ENCODE data around the gene UBE2G1.

The UBE2G1 gene, protein sequence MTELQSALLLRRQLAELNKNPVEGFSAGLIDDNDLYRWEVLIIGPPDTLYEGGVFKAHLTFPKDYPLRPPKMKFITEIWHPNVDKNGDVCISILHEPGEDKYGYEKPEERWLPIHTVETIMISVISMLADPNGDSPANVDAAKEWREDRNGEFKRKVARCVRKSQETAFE

DNA sequence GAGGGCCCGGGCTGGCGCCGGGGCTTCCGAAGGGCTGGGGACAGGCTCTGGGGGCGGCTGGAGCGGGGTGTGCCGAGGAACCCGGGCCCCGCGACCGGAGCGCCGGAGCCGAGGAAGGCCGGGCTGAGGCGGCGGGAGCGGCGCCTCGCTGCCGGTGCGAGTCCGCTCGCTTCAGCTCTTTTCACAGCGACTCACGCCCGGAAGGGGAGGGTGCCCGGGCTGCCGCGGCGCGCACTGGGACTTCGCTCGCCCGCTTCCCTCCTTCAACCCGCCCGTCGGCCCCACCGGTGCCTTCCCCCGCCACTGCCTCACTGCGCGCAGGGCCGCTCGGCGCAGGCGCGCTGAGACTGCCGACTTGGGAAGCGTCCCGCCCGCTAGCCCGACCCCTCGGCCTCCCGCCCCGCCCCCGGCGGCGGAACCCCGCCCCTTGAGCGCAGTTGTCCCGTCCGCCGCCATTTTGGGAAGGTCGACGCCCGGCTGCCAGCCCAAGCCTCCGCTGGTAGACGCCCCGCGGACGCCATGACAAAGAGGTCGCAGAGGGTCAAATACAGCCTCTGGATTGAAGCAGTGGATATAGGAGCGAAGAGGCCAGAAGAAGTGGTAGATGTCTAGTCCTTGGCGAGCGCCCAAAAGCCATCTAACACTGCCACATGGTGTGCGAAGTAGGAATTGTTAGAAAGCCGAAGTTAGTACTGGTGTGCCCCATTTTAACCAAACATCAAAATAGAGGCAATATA, at the start of gene UBE2G1:
TSS of gene UBE2G1 (minus strand) at position 349 of the 737 bp plus-strand sequence. CDS start 359 bp downstream, outside the sequence.
- peaks cover 3 to 6% of the 10 kb centered on the region in 2 donors for H3K36me3 ChIP-seq (ENCODE audit: control insufficient read depth in 1 of 2, insufficient read depth in 2 of 2, low read length in 2 of 2)
- peak within 1 kb of the TSS; percentile 70 to 81 for H3K4me3 ChIP-seq (ENCODE audit: low read depth in 1 of 2, low read length in 2 of 2)
- no peaks in the 10 kb centered on the region for H3K27me3 ChIP-seq (ENCODE audit: control insufficient read depth in 1 of 2, insufficient read depth in 2 of 2, low read length in 2 of 2)
- peak within 1 kb of the TSS; percentile 95 for H3K27ac ChIP-seq (ENCODE audit: low read depth, low read length)
- no peaks in the 10 kb centered on the region for H3K9me3 ChIP-seq (ENCODE audit: control insufficient read depth in 1 of 2, low read length in 2 of 2)
- H3K9ac ChIP-seq (ENCODE audit: low read depth in 1 of 2, low read length in 2 of 2): peak within 1 kb of the TSS; percentile 81 to 87
- peaks cover 6% of the 10 kb centered on the region in 2 donors for H3K4me1 ChIP-seq (ENCODE audit: control insufficient read depth in 1 of 2, insufficient read depth in 2 of 2, low read length in 2 of 2)

DNA sequence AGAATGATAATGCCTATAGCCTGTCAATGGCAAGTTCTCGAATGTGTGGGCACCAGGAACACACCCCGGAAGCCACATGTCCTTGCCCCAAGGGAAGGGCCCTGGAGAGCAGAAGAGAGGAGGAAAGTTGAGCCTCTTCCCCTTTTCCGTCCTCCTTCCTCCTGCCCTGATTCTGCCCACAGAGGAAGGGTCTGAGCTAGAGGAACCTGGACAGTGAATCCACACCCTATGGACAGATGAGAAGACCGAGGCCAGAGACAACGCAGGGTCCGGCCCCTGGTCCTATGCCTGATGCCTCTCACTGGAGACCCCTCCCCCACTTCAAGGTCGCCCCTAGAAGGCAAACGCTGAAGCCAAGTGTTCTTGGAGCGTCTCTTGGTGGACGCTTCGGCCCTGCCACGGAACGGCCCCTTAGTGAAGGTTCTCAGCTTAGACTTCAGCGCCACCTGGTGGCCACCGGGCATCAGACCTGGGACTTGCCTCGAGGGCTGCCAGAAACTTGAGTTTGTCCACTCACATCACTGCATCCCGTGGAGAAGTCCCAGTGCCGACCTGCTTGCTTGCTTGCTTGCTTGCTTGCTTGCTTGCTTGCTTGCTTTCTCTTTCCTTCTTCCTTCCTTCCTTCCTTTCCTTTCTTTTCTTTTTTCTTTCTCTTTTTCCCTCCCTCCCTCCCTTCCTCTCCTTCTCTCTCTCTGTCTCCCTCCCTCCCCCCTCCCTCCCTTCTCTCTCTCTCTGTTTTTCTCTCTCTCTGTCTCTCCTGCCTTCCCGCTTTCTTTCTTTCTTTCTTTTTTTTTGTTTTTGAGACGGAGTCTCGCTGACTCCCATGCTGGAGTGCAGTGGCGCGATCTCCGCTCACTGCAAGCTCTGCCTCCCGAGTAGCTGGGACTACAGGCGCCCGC, 46.7 kb upstream of the UBE2G1 start:
- peak overlapping the region in 1 of 2 donors; percentile 36 for H3K4me3 ChIP-seq (ENCODE audit: low read depth in 1 of 2, low read length in 2 of 2)
- no peaks in the 10 kb centered on the region for H3K27me3 ChIP-seq (ENCODE audit: control insufficient read depth in 1 of 2, insufficient read depth in 2 of 2, low read length in 2 of 2)
- H3K27ac ChIP-seq (ENCODE audit: low read depth, low read length): no peak overlapping the region
- H3K9ac ChIP-seq (ENCODE audit: low read depth in 1 of 2, low read length in 2 of 2): no peak overlapping the region
- peaks cover 0 to 6% of the 10 kb centered on the region in 2 donors for H3K4me1 ChIP-seq (ENCODE audit: control insufficient read depth in 1 of 2, insufficient read depth in 2 of 2, low read length in 2 of 2)
- no peaks in the 10 kb centered on the region for H3K9me3 ChIP-seq (ENCODE audit: control insufficient read depth in 1 of 2, low read length in 2 of 2)
- no peaks in the 10 kb centered on the region for H3K36me3 ChIP-seq (ENCODE audit: control insufficient read depth in 1 of 2, insufficient read depth in 2 of 2, low read length in 2 of 2)

GRCh38 chr17:4411201-4411600, 44.7 kb upstream of the UBE2G1 start:
- H3K36me3 ChIP-seq (ENCODE audit: control insufficient read depth in 1 of 2, insufficient read depth in 2 of 2, low read length in 2 of 2): no peaks in the 10 kb centered on the region
- no peak overlapping the region for H3K9ac ChIP-seq (ENCODE audit: low read depth in 1 of 2, low read length in 2 of 2)
- no peaks in the 10 kb centered on the region for H3K27me3 ChIP-seq (ENCODE audit: control insufficient read depth in 1 of 2, insufficient read depth in 2 of 2, low read length in 2 of 2)
- no peak overlapping the region for H3K27ac ChIP-seq (ENCODE audit: low read depth, low read length)
- H3K4me1 ChIP-seq (ENCODE audit: control insufficient read depth in 1 of 2, insufficient read depth in 2 of 2, low read length in 2 of 2): peaks cover 0 to 6% of the 10 kb centered on the region in 2 donors
- no peaks in the 10 kb centered on the region for H3K9me3 ChIP-seq (ENCODE audit: control insufficient read depth in 1 of 2, low read length in 2 of 2)
- no peak overlapping the region for H3K4me3 ChIP-seq (ENCODE audit: low read depth in 1 of 2, low read length in 2 of 2)

GRCh38 chr17:4409659-4410058, 43.2 kb upstream of the UBE2G1 start:
- Histone ChIP-seq H3K4me3 (ENCODE audit: low read depth in 1 of 2, low read length in 2 of 2) (no peak overlapping the region), H3K27me3 (ENCODE audit: control insufficient read depth in 1 of 2, insufficient read depth in 2 of 2, low read length in 2 of 2) (no peaks in the 10 kb centered on the region), H3K36me3 (ENCODE audit: control insufficient read depth in 1 of 2, insufficient read depth in 2 of 2, low read length in 2 of 2) (no peaks in the 10 kb centered on the region), H3K4me1 (ENCODE audit: control insufficient read depth in 1 of 2, insufficient read depth in 2 of 2, low read length in 2 of 2) (peaks cover 6 to 8% of the 10 kb centered on the region in 2 donors), H3K9ac (ENCODE audit: low read depth in 1 of 2, low read length in 2 of 2) (no peak overlapping the region), H3K9me3 (ENCODE audit: control insufficient read depth in 1 of 2, low read length in 2 of 2) (no peaks in the 10 kb centered on the region), H3K27ac (ENCODE audit: low read depth, low read length) (no peak overlapping the region)

DNA sequence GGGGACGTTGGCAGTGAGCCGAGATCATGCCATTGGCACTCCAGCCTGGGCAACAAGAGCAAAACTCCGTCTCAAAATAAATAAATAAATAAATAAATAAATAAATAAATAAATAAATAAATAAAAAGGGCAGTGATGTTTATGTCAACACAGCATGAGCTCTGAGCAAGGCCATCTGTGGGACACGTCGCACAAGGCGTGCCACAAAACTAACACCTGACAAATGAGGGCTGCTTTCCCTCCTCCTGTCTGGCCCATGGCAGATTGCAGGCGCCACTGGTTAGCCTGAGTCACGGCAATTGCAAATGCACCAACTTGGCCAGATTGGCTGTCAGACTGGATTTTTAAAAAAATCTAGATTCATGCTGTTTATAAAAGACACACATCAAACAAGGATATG, 41.4 kb upstream of the UBE2G1 start:
- Histone ChIP-seq H3K4me3 (ENCODE audit: low read depth in 1 of 2, low read length in 2 of 2) (no peak overlapping the region), H3K9ac (ENCODE audit: low read depth in 1 of 2, low read length in 2 of 2) (no peak overlapping the region), H3K36me3 (ENCODE audit: control insufficient read depth in 1 of 2, insufficient read depth in 2 of 2, low read length in 2 of 2) (no peaks in the 10 kb centered on the region), H3K27me3 (ENCODE audit: control insufficient read depth in 1 of 2, insufficient read depth in 2 of 2, low read length in 2 of 2) (no peaks in the 10 kb centered on the region), H3K27ac (ENCODE audit: low read depth, low read length) (no peak overlapping the region), H3K4me1 (ENCODE audit: control insufficient read depth in 1 of 2, insufficient read depth in 2 of 2, low read length in 2 of 2) (peaks cover 1 to 8% of the 10 kb centered on the region in 2 donors), H3K9me3 (ENCODE audit: control insufficient read depth in 1 of 2, low read length in 2 of 2) (no peaks in the 10 kb centered on the region)

GRCh38 chr17:4407216-4407615, 40.7 kb upstream of the UBE2G1 start:
- H3K36me3 ChIP-seq (ENCODE audit: control insufficient read depth in 1 of 2, insufficient read depth in 2 of 2, low read length in 2 of 2): no peaks in the 10 kb centered on the region
- no peak overlapping the region for H3K27ac ChIP-seq (ENCODE audit: low read depth, low read length)
- no peaks in the 10 kb centered on the region for H3K27me3 ChIP-seq (ENCODE audit: control insufficient read depth in 1 of 2, insufficient read depth in 2 of 2, low read length in 2 of 2)
- peaks cover 0 to 8% of the 10 kb centered on the region in 2 donors for H3K4me1 ChIP-seq (ENCODE audit: control insufficient read depth in 1 of 2, insufficient read depth in 2 of 2, low read length in 2 of 2)
- no peak overlapping the region for H3K4me3 ChIP-seq (ENCODE audit: low read depth in 1 of 2, low read length in 2 of 2)
- H3K9me3 ChIP-seq (ENCODE audit: control insufficient read depth in 1 of 2, low read length in 2 of 2): no peaks in the 10 kb centered on the region
- no peak overlapping the region for H3K9ac ChIP-seq (ENCODE audit: low read depth in 1 of 2, low read length in 2 of 2)

DNA sequence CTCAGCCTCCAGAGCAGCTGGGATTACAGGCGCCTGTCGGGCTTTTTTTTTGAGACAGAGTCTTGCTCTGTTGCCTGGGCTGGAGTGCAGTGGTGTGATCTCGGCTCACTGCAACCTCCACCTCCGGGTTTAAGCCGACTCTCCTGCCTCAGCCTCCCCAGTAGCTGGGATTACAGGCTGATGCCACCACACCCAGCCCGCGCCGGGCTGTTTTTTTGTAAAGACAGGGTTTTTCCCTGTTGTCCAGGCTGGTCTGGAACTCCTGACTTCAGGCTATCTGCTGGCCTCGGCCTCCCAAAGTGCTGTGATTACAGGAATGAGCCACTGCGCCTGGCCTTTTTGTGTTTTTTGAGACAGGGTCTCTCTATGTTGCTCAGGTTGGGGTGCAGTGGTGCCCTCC, 39.9 kb upstream of the UBE2G1 start:
- Histone ChIP-seq H3K27me3 (ENCODE audit: control insufficient read depth in 1 of 2, insufficient read depth in 2 of 2, low read length in 2 of 2) (no peaks in the 10 kb centered on the region), H3K9ac (ENCODE audit: low read depth in 1 of 2, low read length in 2 of 2) (no peak overlapping the region), H3K27ac (ENCODE audit: low read depth, low read length) (no peak overlapping the region), H3K9me3 (ENCODE audit: control insufficient read depth in 1 of 2, low read length in 2 of 2) (no peaks in the 10 kb centered on the region), H3K4me1 (ENCODE audit: control insufficient read depth in 1 of 2, insufficient read depth in 2 of 2, low read length in 2 of 2) (peaks cover 0 to 8% of the 10 kb centered on the region in 2 donors), H3K36me3 (ENCODE audit: control insufficient read depth in 1 of 2, insufficient read depth in 2 of 2, low read length in 2 of 2) (no peaks in the 10 kb centered on the region), H3K4me3 (ENCODE audit: low read depth in 1 of 2, low read length in 2 of 2) (no peak overlapping the region)

GRCh38 chr17:4405699-4406098, 39.2 kb upstream of the UBE2G1 start:
- H3K9me3 ChIP-seq (ENCODE audit: control insufficient read depth in 1 of 2, low read length in 2 of 2): no peaks in the 10 kb centered on the region
- H3K9ac ChIP-seq (ENCODE audit: low read depth in 1 of 2, low read length in 2 of 2): no peak overlapping the region
- H3K27me3 ChIP-seq (ENCODE audit: control insufficient read depth in 1 of 2, insufficient read depth in 2 of 2, low read length in 2 of 2): no peaks in the 10 kb centered on the region
- no peak overlapping the region for H3K27ac ChIP-seq (ENCODE audit: low read depth, low read length)
- peaks cover 0 to 8% of the 10 kb centered on the region in 2 donors for H3K4me1 ChIP-seq (ENCODE audit: control insufficient read depth in 1 of 2, insufficient read depth in 2 of 2, low read length in 2 of 2)
- H3K36me3 ChIP-seq (ENCODE audit: control insufficient read depth in 1 of 2, insufficient read depth in 2 of 2, low read length in 2 of 2): no peaks in the 10 kb centered on the region
- no peak overlapping the region for H3K4me3 ChIP-seq (ENCODE audit: low read depth in 1 of 2, low read length in 2 of 2)

- no peak overlapping the region for H3K27ac ChIP-seq (ENCODE audit: low read depth, low read length)
- no peaks in the 10 kb centered on the region for H3K9me3 ChIP-seq (ENCODE audit: control insufficient read depth in 1 of 2, low read length in 2 of 2)
- H3K36me3 ChIP-seq (ENCODE audit: control insufficient read depth in 1 of 2, insufficient read depth in 2 of 2, low read length in 2 of 2): no peaks in the 10 kb centered on the region
- no peak overlapping the region for H3K9ac ChIP-seq (ENCODE audit: low read depth in 1 of 2, low read length in 2 of 2)
- H3K4me3 ChIP-seq (ENCODE audit: low read depth in 1 of 2, low read length in 2 of 2): no peak overlapping the region
- peaks cover 0 to 8% of the 10 kb centered on the region in 2 donors for H3K4me1 ChIP-seq (ENCODE audit: control insufficient read depth in 1 of 2, insufficient read depth in 2 of 2, low read length in 2 of 2)
- no peaks in the 10 kb centered on the region for H3K27me3 ChIP-seq (ENCODE audit: control insufficient read depth in 1 of 2, insufficient read depth in 2 of 2, low read length in 2 of 2)
These were observed 38.7 kb upstream of the UBE2G1 start for GRCh38 chr17:4405038-4405669.
